Measurements from ENCODE around the gene NEU4. TPM values are rescaled to one million over a fixed set of nuclear protein-coding genes. Genes with fewer than 3 reads are reported as not detected.

NEU4 gene
- polyA plus RNA-seq, 3 donors: 0.26 to 2.6 (median 0.99) TPM

- H4K20me1 ChIP-seq (ENCODE audit: insufficient read depth, low read length): no peaks in the 10 kb centered on the region
- no peak overlapping the region for H3K27ac ChIP-seq (ENCODE audit: low read depth in 1 of 2, low read length in 2 of 2)
- intact Hi-C loops (cut with micrococcal nuclease): no loop called here
- Mint-ChIP-seq H3K9me3 (peaks cover 2 to 18% (median 8%) of the 10 kb centered on the region in 7 donors), H3K27me3 (ENCODE audit: low read depth in 3 of 3) (peaks cover 39 to 68% (median 47%) of the 10 kb centered on the region in 3 donors), H3K4me1 (peaks cover 5% of the 10 kb centered on the region), H3K4me3 (peak overlapping the region in 1 of 2 donors; percentile 72), H3K36me3 (peaks cover 0 to 2% of the 10 kb centered on the region in 2 donors), H3K27ac (peak overlapping the region in 1 of 7 donors; percentile 58)
- H3K79me2 ChIP-seq (ENCODE audit: insufficient read depth, low read length): no peaks in the 10 kb centered on the region
- no peak overlapping the region for H3K4me3 ChIP-seq (replicated peaks in 1 of 3; ENCODE audit: low read depth in 2 of 3, low read length in 3 of 3)
- H3K36me3 ChIP-seq (replicated peaks in 1 of 2; ENCODE audit: control insufficient read depth in 1 of 2, insufficient read depth in 2 of 2, low read length in 2 of 2): no peaks in the 10 kb centered on the region
- no peak overlapping the region for H3K4me2 ChIP-seq (replicated peaks; ENCODE audit: extremely low read depth, low read length, poor library complexity, severe bottlenecking)
- H3K27me3 ChIP-seq (ENCODE audit: control insufficient read depth in 2 of 2, insufficient read depth in 2 of 2, low read length in 2 of 2): peaks cover 0 to 46% of the 10 kb centered on the region in 2 donors
- 27% methylated on average over 24 of the region's 31 CpGs for WGBS (ENCODE audit: insufficient coverage)
- H2AFZ ChIP-seq (ENCODE audit: insufficient read depth, low read depth, low read length, poor library complexity, severe bottlenecking): no peak overlapping the region
- no peak for DNase-seq
- TF ChIP-seq CTCF (IDR thresholded peaks at IDR 0.05): no peak
- peaks cover 0 to 11% of the 10 kb centered on the region in 2 donors for H3K9me3 ChIP-seq (replicated peaks in 1 of 2; ENCODE audit: control insufficient read depth in 1 of 2, insufficient read depth in 1 of 2, low read length in 2 of 2)
- H3K9ac ChIP-seq (ENCODE audit: insufficient read depth, low read length, poor library complexity, severe bottlenecking): no peak overlapping the region
- H3K4me1 ChIP-seq (ENCODE audit: control insufficient read depth in 1 of 2, insufficient read depth in 2 of 2, low read length in 2 of 2): no peaks in the 10 kb centered on the region
Measured at GRCh38 chr2:241865957-241866789, 57.2 kb downstream of the NEU4 start.

Other genes with a start within 250 kb of the NEU4 start
- gene THAP4, start 172.0 kb upstream of the NEU4 start, polyA plus RNA-seq: 10 to 100 TPM; 15.1 to 25.9 (median 16.3) TPM
- 100 to 1,000 TPM in 1 of 3 donors, 10 to 100 TPM in 2; 54.5 to 202 (median 58.9) TPM for gene ATG4B, start 171.5 kb upstream of the NEU4 start, polyA plus RNA-seq
- gene DTYMK, start 122.4 kb upstream of the NEU4 start, polyA plus RNA-seq: 10 to 100 TPM; 13.0 to 23.5 (median 18.7) TPM
- 10 to 100 TPM in 1 of 3 donors, 1 to 10 TPM in 2; 6.5 to 29.5 (median 6.6) TPM for gene ING5, start 107.2 kb upstream of the NEU4 start, polyA plus RNA-seq
- 10 to 100 TPM in 1 of 3 donors, 1 to 10 TPM in 2; 1.0 to 57.1 (median 1.1) TPM for gene D2HGDH, start 74.6 kb upstream of the NEU4 start, polyA plus RNA-seq
- not detected for gene GAL3ST2, start 32.4 kb upstream of the NEU4 start, polyA plus RNA-seq
- under 1 TPM in 1 of 3 donors, not detected in 2; 0.08 TPM for gene PDCD1, start 49.7 kb downstream of the NEU4 start, polyA plus RNA-seq
- under 1 TPM in 1 of 3 donors, not detected in 2; 0.03 TPM for gene RTP5, start 60.5 kb downstream of the NEU4 start, polyA plus RNA-seq

Data from CD14-positive monocyte (primary cell).